Esophagus squamous epithelium (tissue), 4 donors: ENCODE measurements around the gene FAM186B.

ENCODE experiments used
- CTCF ChIP-seq, 6 experiments: fragments of 450-650 bp in 4 of 6; fragments of 200-600 bp in 2 of 6; sonication (generic) in 2 of 6; IDR thresholded peaks; one replicate each; pipeline ENCODE4 v1.5.1; 2016 to 2019; ENCODE audit warnings: antibody characterized with exemption in 6 of 6, mild to moderate bottlenecking in 4 of 6, moderate library complexity in 4 of 6
- POLR2A ChIP-seq, 4 donors: fragments of 450-650 bp; IDR thresholded peaks; one replicate each; pipeline ENCODE4 v1.6.1; 2017; ENCODE audit warnings: antibody characterized with exemption in 4 of 4, mild to moderate bottlenecking in 4 of 4, moderate library complexity in 3 of 4

GRCh38 chr12:49599961-49600360, 5.5 kb downstream of the FAM186B start:
- TF ChIP-seq CTCF (IDR thresholded peaks at IDR 0.05) (no peak), POLR2A (IDR thresholded peaks at IDR 0.05) (no peak)
